Tibial nerve (tissue), 3 donors: ENCODE results near the gene NUP88.

Source experiments
- CTCF ChIP-seq, 5 experiments: fragments of 200-600 bp in 3 of 5; fragments of 450-650 bp in 2 of 5; sonication (generic) in 3 of 5; IDR thresholded peaks; one replicate each; pipeline ENCODE4 v1.5.1; 2016 to 2019; ENCODE audit warnings: antibody characterized with exemption in 5 of 5, mild to moderate bottlenecking in 3 of 5, moderate library complexity in 2 of 5
- POLR2A ChIP-seq, 2 donors: fragments of 450-650 bp; IDR thresholded peaks; one replicate each; pipeline ENCODE4 v1.6.1; 2017; ENCODE audit warnings: antibody characterized with exemption in 2 of 2, mild to moderate bottlenecking in 2 of 2, moderate library complexity in 2 of 2

DNA sequence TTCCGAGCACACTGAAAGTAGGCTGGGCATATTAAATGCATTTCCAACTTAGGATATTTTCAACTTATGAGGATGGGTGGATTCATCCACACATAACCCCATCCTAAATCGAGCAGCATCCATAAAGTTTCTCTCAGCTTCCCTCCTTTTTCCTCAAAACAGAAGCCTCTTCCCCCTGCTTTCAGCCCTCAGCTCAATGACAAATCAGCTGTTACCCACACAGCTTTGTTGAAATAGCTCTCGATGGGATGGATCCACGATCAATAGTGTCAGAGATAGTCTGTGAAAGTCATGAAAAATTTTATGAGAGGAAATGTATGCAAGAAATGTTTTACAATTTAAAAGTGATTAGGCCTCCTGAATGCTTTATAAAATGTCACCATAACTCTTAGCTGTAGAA lies 46.8 kb upstream of the NUP88 start:
- TF ChIP-seq CTCF (IDR thresholded peaks at IDR 0.05) (no peak), POLR2A (IDR thresholded peaks at IDR 0.05) (no peak)
